SIG-M5 (cell line): ENCODE measurements around the gene TRPM5.

Source experiments
- DNase-seq: peaks from one replicate; lab custom pipeline; 2025; lab: John Stamatoyannopoulos, UW

Gene TRPM5

DNA sequence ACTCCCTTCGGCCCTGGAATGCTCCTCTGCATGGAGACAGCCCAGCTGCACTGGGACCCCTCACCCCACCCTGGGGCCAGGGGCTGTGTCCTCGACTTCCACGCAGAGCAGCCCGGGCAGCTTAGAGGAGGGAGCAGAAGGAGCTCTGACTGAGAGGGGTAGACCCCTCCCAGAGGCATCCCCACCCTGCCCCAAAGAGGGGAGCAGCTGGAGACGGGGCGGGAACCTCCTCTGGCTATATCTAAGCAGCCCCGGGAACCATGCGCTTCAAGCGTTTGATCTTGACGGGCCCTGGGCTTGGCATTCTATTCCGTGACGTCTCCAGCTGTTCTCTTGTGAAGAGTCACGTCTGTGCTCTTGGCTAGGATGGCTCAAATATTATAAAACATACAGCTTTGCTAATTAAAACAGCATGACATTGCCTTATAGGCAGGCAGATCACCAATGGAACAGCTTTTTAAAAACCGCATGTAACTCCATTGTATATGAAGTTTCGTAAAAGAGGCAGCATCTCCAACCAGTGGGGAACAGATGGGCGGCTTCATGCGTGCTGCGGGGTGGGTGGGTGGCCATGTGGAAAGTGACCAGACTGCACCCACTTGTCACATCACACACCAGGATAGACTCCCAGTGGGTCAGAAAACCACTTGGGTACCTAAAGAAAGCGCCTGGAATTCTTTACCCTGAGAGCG, 8.2 kb upstream of the TRPM5 start:
- DNase-seq = no peak

DNA sequence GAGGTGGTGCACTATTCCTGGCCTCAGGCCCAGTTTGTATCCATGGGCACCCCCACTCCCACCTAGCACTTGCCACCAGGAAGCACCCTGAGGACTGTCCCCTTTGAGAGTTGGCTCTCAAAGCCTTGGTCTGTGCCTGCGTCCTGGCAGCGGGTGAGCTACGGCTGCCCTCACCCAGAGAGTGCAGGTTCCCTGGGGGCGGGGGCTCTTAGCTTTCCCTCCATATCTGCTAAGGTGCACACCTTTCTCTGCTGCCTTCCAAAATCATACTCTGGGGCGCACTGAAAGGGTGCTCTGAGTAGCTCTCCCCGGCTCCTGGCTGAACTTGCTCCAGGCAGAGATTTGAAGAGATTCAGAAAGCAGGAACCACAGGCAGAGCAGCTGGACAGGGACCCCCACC, 7.6 kb upstream of the TRPM5 start:
- no peak for DNase-seq

DNA sequence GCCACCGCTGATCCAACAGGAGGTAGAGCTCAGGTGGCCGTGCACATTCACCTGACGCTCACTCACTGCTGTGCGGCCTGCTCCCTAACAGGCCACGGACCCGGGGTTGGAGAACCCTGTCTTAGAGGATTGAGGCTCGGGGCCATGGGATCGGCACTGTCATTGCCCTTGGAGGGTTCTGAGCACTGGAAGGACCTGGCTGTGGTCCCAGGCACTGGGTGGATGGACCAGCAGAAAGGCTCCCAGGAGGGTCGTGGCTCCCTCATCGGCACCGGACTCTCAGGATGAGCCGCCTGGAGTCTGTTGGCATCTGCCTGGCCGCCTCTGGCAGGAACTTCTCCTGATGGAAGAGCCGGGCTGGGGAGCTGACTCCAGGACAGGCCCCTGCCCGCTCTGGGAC, 7.0 kb upstream of the TRPM5 start:
- no peak for DNase-seq

DNA sequence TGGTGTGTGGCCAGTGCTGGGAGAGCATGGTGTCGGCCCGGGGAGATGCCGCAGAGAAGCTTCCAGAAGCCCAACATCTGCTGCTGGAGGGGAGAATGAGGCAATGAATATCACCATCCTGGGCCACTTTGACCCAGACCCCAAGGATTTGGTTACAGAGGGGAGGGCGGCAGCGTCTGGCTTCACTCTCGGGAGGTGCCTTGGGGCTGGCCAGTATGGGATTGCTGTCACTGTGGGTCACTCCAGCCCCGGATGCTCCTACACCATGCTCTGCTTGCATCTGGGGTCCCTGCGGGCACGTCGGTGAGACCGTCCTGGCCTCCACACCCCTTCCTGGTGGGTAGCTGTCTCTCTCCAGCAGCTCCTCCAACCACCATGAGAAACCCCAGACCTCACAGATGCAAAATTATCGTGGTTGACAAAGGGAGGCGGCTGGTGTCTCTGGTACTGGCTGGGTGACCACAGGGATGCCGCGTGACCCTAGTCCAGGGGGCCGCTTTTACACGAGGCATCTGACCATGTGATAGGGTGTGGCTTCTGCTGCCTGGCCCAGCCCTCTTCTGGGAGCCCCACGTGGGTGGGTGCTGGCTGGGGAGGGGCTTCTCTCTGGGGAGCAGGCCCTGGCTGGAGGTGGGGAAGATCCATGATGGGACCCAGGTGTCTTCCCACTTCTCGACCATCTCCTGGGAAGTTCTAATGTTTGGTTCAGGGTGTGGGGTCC, 6.2 kb upstream of the TRPM5 start:
- DNase-seq = no peak

DNA sequence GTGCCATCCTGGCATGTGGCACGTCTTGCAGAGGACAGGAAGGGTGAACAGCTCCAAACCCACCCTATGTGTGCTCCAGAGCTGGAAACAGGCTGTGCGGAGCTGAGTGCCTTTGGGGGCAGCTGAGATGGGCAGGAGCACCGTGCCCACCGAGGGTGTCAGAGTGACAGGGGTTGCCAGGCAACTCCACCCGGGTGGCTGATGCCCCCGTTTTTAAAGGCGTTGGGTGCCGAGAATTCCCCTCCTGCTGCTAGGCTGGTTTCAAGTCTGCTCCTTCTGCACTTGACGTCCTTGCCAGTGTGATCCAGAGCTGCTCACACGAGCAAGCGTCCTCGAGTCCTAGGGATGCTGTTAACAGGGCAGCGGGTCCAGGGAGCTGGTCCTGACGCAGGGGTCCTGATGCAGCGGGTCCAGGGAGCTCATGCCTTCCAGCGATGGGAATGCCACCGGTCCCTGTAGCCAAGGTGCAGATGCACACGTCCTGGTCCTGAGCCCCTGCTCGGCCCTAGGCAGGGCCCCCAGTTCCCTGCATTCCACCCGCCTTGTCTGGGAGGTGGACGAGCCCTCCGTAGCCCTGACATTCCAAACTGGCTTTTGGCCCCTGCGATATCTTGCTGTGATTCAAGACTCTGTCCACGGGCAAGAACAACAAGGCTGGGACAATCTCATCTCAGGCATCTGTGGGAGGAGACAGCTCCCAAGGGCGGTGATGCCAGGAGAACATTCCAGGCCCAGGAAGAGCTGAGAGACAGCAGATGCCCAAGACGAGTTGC, 5.4 kb upstream of the TRPM5 start:
- DNase-seq = no peak

DNA sequence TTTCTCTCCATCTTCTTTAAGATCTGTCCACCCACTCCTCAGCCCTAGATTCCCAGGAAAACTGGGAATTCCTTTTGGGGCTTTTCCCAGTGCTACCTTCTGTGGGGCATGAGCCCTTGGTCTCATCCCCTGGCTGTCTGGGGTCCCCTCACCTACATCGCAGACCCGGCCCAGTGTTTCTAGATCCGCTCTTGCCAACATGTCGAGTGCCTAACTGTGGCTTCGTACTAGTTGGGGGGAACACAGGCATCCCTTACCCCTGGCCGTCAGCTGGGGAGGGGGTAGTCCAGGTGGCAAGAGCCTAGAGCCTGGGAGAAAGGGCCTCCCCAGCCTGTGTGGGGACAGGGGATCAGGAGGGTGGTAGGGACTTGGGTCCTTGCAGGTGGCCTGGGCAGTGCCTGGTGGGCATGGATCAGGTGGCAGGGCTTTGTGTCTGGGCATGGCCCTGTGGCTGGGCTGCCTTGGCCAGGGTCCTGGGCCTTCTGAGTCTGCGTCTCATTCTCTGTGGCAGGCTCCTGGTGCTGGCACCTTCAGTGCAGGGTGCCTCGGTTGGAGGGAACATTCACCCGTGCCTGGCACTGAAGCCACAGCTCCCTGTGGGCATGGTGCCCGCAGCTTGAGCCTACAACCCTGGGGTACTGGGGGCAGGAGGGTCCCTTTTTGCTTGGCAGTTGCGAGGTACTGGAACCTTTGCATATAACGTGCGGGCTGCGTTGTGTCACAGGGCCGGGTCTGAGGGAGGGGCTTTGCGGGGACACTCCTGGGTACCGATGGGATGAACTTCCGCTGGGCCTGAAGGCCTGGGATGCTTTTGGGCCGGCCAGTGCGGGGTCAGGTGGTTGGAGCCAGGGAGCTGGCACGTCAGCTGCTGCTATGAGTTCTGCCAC, 4.6 kb upstream of the TRPM5 start:
- no peak for DNase-seq

DNA sequence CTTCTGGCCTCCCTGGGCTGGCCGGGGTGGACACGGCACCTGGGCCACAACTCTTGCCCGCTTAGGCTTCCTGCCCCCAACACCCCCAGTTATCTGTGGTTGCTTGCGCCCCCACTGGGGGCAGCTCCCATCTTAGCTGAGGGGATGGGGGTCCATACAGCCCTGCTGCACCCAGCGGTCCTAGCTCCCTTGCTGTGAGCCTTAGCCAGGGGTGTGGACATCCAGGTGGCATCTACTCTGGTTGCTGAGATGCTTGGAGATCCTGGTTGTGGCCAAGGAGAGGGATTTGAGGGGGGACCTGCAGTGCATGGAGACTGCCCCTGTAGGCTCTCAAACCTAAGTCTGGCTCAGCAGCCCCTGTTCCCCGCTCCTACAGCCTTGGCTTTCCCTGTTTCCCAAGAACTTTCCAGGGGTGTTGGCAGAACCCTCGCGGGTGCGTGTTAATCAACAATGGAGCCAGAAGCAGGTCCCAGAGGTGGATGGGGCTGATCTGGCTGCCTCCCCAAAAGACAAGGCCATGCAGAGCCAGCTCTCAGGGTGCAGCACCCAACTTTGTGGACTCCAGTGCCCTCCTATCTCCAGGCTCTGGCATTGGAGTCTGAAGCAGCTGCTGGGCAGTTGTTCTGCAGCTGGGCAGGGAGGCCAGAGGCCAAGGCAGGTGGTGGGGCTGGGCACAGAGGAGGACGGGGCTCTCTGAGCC, 3.8 kb upstream of the TRPM5 start:
- no peak for DNase-seq

DNA sequence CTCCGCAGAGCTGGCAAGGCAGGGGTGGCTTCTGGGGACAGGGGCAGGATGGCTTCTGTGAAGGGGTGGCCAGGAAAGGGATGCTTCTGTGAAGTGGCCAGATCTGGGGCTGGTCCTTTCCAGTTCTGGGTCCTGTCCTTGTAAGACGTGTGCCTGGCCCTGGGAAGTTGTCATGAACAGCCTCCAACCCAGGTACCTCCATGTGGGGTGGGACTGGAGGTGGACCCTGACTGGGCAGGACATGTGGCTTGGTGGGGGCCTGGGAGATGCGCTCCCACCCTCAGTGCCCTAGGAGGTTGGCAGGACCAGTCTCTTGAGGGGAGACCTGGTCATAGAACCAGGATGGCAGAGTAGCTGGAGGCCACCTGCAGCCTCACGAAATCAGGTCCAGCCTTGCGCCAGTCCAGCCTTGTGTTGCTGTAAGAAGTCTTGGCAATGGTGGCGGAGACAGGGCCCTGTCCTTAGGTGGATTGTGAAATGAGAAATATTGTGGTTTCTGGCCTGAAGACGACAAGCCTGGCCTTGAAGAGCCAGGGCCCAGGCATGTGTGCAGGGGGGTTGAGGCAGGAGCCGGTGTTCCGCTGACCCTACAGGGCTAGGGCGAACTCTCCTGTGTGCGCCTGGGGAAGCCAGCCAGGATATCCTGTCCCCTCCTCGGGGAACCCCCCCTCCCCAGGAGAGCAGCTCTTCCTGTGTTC, 3.1 kb upstream of the TRPM5 start:
- no peak for DNase-seq

DNA sequence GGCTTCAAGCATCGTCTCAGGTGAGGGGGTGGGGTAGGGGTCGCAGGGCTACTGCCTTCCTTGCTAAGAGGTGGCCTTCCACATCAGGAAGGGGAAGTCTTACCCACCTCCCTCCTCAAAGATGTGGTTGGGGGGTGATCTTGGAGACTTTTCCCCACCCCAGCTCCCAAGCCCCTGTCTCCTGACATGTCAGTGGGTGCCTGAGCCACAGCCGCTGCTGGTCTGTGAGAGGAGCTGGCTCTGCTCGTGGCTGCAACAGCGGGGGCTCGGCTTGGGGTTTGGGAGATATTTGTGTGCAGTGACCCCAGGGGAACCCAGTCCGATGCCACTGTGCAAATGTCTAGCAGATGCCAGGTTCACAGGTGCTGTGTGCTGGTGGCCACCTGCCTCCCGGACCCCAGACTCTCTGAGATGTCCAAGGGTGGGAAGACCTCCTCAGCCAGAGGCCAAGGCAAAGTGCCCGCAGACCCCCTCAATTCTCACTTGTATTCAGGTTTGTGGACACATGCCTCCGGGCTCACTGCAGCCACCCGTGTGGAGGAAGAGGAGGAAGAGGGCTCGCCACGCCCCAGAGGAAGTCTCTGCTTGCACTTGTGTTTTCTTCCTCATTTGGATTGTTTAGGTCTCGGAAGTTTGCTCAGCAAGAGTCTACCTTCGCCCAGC, 2.4 kb upstream of the TRPM5 start:
- no peak for DNase-seq

DNA sequence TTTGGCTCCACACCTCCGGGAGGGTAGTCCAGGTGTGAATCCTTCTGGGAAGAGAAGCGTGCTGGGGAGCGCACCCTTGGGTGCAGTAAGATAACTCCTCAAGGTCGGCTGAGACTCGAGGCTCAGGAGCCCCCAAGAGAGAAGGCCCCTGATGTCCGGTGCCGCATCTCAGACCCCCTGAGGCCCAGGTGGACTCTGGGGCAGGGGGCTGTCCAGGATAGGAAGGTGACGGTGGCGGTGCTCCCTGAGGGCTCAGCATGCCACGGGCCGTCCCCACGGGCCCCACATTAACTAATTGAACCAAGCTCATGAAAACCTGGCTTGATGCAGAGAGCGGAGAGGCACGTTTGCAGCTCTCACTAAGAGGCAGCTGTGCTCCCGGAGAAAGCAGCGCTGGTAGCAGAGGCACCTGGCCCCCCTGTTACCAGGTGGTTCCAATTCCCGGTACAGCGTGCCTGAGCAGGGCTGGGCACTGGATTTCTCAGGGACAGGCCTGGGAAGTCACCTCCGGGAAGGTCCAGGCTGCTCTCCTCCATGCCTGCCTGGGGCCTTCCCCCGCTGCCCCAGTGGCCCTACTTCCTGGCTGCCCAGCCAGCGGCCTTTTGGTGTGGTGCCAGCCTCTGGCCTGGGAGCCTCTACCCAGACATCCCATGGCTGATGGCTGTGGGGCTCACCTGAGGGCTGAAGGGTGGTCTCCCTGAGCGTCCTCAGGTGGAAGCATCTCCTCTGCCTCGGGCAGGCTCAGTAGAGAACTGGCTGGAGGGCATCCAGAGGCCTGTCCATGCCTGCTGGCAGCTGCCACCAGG, 1.6 kb upstream of the TRPM5 start:
- no peak for DNase-seq

DNA sequence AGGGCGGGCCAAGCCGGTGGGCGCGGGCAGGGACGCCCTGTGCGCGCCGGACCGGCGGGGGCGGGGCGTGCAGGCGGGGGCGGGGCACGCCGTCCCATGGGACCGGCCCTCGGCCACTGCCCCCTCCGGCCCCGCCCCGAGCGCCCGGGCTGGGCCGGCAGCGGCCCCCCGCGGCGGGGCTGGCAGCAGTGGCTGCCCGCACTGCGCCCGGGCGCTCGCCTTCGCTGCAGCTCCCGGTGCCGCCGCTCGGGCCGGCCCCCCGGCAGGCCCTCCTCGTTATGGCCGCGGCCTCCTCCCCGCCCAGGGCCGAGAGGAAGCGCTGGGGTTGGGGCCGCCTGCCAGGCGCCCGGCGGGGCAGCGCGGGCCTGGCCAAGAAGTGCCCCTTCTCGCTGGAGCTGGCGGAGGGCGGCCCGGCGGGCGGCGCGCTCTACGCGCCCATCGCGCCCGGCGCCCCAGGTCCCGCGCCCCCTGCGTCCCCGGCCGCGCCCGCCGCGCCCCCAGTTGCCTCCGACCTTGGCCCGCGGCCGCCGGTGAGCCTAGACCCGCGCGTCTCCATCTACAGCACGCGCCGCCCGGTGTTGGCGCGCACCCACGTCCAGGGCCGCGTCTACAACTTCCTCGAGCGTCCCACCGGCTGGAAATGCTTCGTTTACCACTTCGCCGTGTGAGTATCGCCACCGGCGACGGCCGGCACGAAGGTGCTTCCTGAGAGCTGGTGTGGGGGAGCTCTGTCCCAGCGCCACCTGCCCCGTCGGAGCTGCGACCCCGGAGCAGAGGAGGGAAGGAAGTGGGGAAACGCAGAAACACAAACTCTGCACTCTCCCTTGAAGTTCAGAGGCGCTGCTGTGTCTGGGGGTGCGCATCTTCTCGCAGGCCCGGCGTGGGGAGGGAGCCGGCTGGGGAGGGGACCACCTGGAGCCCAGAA, 769 bp upstream of the TRPM5 start, which contains the start of gene KCNQ1:
KCNQ1 (plus strand) TSS at position 188 of the 925 bp plus-strand sequence; CDS start at position 279, 91 bp downstream.
- DNase-seq = no peak

DNA sequence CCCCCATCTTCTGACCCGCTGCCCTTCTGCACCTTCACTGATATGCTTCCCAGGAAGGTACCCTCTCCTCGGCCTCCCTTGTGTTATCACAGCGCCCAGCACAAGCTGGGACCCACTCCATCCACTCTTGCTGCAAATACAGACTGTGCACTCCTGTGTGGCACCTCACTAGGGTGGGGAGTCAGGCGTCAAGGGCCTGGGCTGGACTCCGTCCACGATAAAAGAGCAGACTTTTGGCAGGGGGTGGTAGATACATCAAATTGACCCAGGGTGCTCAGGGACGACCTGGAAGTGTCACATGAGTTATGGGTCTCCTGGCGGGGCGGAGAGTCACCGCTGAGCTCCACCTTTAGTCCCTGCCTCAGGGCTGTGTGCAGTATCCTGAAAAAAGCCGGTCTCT, 908 bp downstream of the TRPM5 start:
- DNase-seq = no peak

DNA sequence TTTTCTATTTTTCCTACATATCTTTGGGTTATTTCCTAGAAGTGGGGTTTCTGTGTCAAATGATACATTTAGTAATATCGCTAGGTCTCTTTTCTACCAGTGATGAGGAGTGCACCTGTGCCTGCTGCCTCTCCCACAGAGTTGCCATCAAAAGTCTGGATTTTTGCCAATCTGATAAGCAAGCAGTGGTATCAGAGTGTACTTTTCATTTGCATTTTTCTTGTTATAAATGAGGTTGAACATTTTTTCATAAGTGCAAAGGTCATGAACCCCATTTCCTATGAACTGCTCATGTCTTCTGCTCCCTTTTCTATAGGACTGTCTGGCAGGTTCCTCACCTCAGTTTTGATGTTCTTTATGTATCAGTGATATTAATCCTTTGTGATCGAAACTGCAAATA, 1.7 kb downstream of the TRPM5 start:
- no peak for DNase-seq

DNA sequence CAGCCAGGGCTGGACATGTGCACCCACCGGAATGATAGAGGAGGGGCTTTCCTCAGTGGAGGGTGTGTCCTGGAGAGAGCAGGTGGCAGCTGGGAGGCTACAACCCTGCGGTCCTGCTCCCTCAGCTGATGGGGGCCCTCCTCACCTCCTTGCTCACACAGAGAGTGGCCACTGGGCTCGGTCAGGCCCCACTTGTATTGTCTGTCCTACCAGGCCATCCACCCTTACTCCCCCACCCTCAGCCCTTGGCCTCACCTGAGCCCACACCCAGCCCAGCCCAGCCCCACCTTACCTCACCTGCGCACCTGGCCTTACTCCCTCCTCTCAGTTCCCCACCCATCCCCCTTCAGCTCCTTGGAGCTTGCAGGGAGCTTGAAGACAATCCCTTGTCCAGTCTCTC, 3.1 kb downstream of the TRPM5 start:
- no peak for DNase-seq

DNA sequence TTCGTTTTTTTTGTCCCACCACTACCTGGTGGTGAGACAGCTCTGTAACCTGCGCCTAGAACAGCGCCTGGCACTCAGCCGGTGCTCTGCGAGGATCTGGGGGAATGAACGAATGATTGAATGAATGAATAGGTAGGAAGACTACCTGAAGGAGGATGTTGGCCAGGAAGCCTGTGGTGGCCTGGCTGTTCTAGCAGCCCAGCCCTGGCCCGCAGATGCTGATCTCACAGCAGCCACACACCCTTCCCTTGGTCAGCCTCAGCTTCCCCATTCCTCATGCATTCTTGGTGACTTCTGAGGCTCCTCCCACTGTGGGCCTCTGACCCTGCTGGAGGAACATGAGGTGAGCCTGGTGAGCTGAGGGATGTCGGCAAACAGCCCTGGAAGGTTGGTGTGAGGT, 3.7 kb downstream of the TRPM5 start:
- no peak for DNase-seq

DNA sequence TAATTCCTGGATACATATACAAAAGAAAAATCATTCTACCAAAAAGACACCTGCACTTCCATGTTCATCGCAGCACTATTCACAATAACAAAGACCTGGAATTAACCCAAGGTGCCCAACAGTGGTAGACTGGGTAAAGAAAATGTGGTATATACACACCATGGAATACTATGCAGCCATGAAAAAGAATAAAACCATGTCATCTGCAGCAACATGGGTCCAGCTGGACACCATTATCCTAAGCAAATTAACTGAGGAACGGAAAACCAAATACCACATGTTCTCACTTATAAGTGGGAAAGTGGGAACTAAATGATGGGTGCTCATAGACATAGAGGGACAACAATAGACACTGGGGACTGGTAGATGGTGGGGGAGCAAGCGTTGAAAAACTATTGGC, 4.5 kb downstream of the TRPM5 start:
- no peak for DNase-seq

DNA sequence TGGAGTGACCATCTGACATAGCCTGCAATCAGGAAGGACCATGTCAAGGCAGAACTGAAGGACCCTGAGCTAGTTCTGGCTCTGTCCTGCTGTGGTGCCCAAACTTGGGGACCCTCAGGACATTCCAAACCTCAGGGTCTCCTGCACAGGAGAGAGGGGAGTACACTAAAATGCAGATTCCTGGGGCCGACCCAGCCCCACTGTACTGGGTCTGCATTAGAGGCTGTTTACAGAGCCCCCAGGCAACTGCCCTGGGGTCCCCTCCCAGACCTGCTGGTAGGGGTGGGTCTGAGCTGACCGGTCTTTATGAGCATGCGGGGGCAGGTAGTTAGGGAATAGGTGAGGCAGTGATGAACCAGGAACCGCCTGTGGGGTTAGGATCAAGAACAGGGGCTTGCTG, 6.8 kb downstream of the TRPM5 start:
- DNase-seq = no peak

DNA sequence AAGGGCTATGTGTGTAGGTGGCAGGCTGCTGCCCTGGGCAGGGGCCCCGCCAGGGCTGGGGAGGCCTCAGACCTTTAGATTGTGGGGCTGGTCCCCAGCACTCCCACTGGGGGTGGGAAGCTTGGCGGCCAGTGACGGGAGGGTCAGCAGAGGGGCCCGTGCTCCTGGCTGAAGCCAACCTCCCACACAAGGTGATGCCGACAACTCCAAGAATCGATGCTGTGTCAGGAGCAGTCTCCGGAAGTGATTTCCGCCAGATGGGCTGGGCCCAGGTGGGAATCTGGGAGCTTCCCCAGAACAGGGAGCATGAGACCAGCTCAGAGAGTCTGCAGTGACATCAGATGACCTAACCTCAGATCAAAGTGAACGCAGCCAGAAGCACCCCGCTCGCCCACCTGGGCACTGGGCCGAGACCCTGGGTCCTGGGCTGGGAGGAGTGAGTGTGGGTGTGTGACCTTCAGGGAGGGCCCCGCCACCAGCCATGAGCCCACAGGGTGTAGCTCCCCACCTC, 7.7 kb downstream of the TRPM5 start:
- DNase-seq = no peak
